Lower leg skin (tissue), 4 donors: Measurements from ENCODE around the gene KMT2E. TPM values are rescaled to one million over a fixed set of nuclear protein-coding genes. Genes with fewer than 3 reads are reported as not detected.

ENCODE experiments used
- DNase-seq, 2 donors: peaks; one replicate each; pipeline ENCODE4 v3.0.0-alpha.2; 2019; ENCODE audit warnings: low spot score in 2 of 2
- H3K4me3 ChIP-seq: fragments of 200-600 bp; sonication (generic); 2 replicates; pipeline ENCODE4 v1.5.1; 2017; ENCODE audit warnings: mild to moderate bottlenecking, low read depth; ENCODE audit not compliant: poor library complexity, severe bottlenecking
- POLR2A ChIP-seq, 2 donors: fragments of 450-650 bp; IDR thresholded peaks; one replicate each; pipeline ENCODE4 v1.6.1; 2016 to 2017; ENCODE audit warnings: antibody characterized with exemption in 2 of 2, mild to moderate bottlenecking in 1 of 2, moderate library complexity in 1 of 2
- WGBS, 2 donors: methylation state at CpG; one replicate each; pipeline ENCODE4 v1.1.5; 2018; 5-methylcytosine and 5-hydroxymethylcytosine counted together
- intact Hi-C: fragments of 100-400 bp; cut with DNase I; formaldehyde crosslinking; loops from one replicate; pipeline ENCODE4 v1.15.0; 2023; ENCODE audit warnings: low total_unique reads
- total RNA-seq, 4 donors: library from RNA; depleted of rRNA; stranded (reverse); fragments of >200 nt; gene quantifications; one replicate each; pipeline ENCODE4 v1.1.0, GENCODE V29; 2016
- TF ChIP-seq, protein P1 (sequence below), 3 donors: fragments of 450-650 bp; IDR thresholded peaks; one replicate each; pipeline ENCODE4 v1.5.1; 2016; ENCODE audit warnings: antibody characterized with exemption in 3 of 3, mild to moderate bottlenecking in 3 of 3, moderate library complexity in 2 of 3

Gene KMT2E
- total RNA-seq, 4 donors from 2014 or later = 86.4 to 130 (median 114) TPM

DNA sequence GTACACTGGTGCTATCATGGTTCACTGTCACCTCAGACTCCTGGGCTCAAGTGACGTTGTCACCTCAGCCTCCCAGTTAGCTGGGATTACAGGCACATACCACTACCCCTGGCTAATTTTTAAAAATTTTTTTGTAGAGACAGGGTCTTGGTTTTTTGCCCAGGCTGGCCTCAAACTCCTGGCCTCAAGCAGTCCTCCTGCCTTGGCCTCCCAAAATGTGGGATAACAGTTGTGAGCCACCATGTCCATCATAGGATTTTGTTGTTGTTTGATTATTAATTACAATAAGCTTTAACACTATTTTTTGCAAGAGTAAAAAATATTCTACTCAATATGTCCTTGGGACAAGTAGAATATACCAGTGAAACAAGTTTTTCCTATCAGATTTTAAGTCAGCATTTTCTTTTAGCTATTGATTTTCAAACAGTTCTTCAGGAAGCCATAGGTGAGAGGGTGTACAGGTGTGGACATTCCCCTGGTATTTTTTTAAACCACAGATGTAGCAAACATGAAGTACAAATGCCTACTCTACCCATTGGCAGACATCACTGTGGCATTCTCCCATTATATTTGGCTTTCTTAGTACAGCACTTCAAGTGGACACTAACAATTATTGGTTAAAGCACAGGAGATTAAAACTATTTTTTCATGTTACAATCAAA, 18.7 kb downstream of the KMT2E start:
- no peak for DNase-seq
- WGBS, 2 donors = 88 to 100% methylated on average over 1 of the region's 1 CpG
- no peak for TF ChIP-seq POLR2A (IDR thresholded peaks at IDR 0.05)
- TF ChIP-seq, protein P1, sequence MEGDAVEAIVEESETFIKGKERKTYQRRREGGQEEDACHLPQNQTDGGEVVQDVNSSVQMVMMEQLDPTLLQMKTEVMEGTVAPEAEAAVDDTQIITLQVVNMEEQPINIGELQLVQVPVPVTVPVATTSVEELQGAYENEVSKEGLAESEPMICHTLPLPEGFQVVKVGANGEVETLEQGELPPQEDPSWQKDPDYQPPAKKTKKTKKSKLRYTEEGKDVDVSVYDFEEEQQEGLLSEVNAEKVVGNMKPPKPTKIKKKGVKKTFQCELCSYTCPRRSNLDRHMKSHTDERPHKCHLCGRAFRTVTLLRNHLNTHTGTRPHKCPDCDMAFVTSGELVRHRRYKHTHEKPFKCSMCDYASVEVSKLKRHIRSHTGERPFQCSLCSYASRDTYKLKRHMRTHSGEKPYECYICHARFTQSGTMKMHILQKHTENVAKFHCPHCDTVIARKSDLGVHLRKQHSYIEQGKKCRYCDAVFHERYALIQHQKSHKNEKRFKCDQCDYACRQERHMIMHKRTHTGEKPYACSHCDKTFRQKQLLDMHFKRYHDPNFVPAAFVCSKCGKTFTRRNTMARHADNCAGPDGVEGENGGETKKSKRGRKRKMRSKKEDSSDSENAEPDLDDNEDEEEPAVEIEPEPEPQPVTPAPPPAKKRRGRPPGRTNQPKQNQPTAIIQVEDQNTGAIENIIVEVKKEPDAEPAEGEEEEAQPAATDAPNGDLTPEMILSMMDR (IDR thresholded peaks at IDR 0.05) = no peak
- intact Hi-C loops = no loop called here
- H3K4me3 ChIP-seq = no peak overlapping the region

DNA sequence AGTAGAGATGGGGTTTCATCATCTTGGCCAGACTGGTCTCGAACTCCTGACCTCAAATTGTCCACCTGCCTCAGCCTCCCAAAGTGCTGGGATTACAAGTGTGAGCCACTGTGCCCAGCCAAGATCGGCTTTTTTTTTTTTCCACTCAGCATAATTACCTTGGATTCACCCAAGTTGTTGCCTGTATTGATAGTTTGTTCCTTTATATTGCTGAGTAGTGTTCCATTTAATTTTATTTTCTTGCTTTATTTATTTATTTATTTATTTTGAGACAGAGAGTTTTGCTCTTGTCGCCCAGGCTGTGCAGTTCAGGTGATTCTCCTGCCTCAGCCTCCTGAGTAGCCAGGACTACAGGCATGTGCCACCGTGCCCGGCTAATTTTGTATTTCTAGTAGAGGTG, 21.3 kb downstream of the KMT2E start:
- TF ChIP-seq, protein P1 (IDR thresholded peaks at IDR 0.05) = no peak
- TF ChIP-seq POLR2A (IDR thresholded peaks at IDR 0.05) = no peak
- intact Hi-C loops = no loop called here
- no peak overlapping the region for H3K4me3 ChIP-seq
- 91 to 95% methylated on average over 5 of the region's 5 CpGs for WGBS, 2 donors
- DNase-seq = no peak

DNA sequence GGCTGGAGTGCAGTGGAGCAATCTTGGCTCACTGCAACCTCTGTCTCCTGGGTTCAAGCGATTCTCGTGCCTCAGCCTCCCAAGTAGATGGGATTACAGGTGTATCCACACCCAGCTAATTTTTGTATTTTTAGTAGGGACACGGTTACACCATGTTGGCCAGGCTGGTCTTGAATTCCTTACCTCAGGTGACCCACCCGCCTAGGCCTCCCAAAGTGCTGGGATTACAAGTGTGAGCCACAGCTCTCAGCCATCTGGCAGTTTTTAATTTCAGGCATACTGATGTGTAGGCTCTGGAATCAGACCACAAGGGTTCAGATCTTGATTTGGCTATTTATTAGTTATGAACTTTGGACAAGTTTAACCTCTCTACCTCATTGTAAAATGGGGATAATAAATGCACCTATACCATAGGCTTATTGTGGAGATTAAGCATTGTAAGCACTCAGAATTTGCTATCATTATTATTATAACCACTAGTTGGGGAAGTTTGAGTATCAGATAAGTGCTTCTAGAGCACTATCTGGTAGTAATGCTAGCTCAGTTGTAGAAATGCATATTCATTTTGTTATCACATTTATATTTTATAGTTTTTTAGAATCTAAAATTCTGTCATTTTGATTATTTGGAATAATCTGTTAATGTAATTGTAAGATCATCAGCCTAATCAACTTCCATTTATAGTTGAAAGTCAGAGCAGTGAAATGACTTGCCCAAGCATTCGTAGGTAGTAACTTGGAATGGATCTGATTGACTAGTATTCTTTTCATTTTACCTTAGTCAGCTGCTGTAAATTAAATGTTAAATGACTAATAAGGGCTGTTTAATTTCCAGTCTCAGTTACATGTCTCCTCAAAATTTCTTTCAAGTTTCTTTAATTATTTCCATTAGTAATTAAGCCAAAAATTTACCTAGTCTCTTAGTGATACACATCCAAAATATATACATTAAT, 22.5 kb downstream of the KMT2E start:
- intact Hi-C loops = no loop called here
- no peak for DNase-seq
- H3K4me3 ChIP-seq = no peak overlapping the region
- TF ChIP-seq, protein P1 (IDR thresholded peaks at IDR 0.05) = no peak
- TF ChIP-seq POLR2A (IDR thresholded peaks at IDR 0.05) = no peak
- WGBS, 2 donors = 45 to 50% methylated on average over 5 of the region's 5 CpGs

DNA sequence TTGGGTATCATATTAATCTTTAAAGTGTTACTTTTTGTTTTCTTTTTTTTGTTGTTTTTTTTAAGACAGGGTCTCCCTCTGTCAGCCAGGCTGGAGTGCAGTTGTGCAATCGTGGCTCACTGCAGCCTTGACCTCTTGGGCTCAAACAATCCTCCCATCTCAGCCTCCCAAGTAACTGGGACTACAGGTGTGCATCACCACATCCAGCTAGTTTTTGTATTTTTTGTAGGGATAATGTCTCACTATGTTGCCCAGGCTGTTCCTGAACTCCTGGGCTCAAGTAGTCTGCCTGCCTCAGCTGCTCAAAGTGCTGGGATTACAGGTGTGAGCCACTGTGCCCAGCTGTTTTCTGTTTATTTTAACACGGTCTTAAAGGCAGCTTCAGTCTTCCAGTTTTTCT, 23.3 kb downstream of the KMT2E start:
- no peak overlapping the region for H3K4me3 ChIP-seq
- TF ChIP-seq, protein P1 (IDR thresholded peaks at IDR 0.05) = no peak
- TF ChIP-seq POLR2A (IDR thresholded peaks at IDR 0.05) = no peak
- intact Hi-C loops = no loop called here
- DNase-seq = no peak
- 70% methylated on average over 2 of the region's 2 CpGs for WGBS, 2 donors

DNA sequence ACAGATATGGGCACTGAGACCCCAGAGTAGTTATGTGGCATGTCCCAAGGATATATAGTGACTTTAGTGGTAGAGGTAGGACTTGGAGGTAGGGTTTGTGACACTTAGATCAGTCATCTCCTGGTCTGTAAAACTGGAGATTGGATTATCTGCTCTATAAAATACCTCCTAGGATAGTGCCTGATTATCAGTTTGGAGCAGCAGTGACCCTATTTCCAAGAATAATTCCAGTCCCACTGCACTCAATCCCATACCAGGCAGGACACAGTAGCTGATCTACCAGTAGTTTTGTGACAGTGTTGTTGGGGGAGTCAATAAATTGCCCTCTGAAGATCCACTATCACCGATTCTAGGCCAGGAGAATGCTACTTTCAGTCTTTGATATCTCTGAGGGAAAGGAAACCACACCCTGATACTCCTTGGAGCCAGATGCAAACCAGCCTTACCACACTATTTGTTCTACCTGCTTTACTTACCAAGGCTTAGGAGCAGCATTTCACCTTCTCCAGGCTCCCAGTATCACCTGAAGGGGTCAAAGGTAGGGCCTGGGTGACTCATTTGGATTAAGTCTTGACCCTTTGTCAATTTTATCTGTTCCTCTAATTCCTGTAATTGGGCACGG, 30.6 kb downstream of the KMT2E start:
- TF ChIP-seq, protein P1 (IDR thresholded peaks at IDR 0.05) = no peak
- no peak for TF ChIP-seq POLR2A (IDR thresholded peaks at IDR 0.05)
- no peak overlapping the region for H3K4me3 ChIP-seq
- 61 to 70% methylated on average over 2 of the region's 2 CpGs for WGBS, 2 donors
- DNase-seq = no peak
- intact Hi-C loops = no loop called here
